Measurements from ENCODE around the gene PRKCI. TPM values are rescaled to one million over a fixed set of nuclear protein-coding genes. Genes with fewer than 3 reads are reported as not detected.
"Not testable (repeated sequence)": the region's sequence is repeated elsewhere in the genome, so short reads cannot be mapped to it uniquely, and the experiment has no call there.

Gene PRKCI
- total and polyA plus RNA-seq, 2 donors, result 21.9 to 23.1 TPM

DNA sequence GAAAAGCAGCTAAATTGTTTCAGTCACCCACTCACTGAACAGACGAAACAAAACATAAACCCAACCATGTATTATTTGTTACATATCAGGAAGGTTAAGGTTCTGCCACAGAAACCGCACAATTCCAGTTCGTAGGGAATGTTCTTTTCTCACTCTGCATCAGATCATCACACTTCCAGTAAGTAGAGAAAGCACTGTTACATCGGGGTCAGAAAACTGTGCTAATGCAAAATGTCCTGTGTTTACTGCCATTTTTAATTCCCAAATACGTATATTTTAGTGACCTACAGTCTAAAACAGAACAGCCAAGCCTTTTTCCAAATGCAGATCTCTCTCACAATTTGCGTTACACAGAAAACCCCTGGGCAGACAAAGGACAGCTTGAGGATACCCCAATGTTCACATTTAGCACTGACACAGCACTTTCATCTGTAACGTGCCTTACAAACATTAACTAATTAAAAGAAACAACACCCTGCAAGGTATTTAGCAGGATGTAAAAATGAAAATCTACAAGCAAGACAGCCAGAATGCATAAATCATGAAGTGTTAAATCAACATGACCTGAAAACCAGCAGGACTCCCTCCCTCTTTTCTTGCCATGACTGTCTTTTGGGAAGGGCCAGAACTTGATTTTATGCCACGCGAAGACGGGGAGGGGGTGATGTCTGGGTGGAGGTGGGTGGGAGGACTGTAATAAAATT, 100.5 kb downstream of the PRKCI start:
- Histone ChIP-seq H3K9me3 (ENCODE audit: control insufficient read depth in 2 of 2, insufficient read depth in 1 of 2, low read length in 1 of 2) (peaks cover 0 to 7% of the 10 kb centered on the region in 2 donors), H3K36me3 (ENCODE audit: control insufficient read depth in 2 of 2, insufficient read depth in 2 of 2, low read length in 1 of 2) (no peaks in the 10 kb centered on the region), H3K27me3 (ENCODE audit: control insufficient read depth in 2 of 2, insufficient read depth in 1 of 2, low read length in 1 of 2) (no peaks in the 10 kb centered on the region), H3K4me3 (ENCODE audit: low read length in 2 of 2) (no peak overlapping the region), H3K4me1 (ENCODE audit: control insufficient read depth in 2 of 2, insufficient read depth in 2 of 2, low read length in 2 of 2) (no peaks in the 10 kb centered on the region), H3K27ac (ENCODE audit: low read depth in 1 of 2, low read length in 1 of 2) (no peak overlapping the region)
- DNase-seq (ENCODE audit: low read depth in 6 of 9, low spot score in 9 of 9), result no peak
- 95% methylated on average over 10 of the region's 10 CpGs for WGBS

DNA sequence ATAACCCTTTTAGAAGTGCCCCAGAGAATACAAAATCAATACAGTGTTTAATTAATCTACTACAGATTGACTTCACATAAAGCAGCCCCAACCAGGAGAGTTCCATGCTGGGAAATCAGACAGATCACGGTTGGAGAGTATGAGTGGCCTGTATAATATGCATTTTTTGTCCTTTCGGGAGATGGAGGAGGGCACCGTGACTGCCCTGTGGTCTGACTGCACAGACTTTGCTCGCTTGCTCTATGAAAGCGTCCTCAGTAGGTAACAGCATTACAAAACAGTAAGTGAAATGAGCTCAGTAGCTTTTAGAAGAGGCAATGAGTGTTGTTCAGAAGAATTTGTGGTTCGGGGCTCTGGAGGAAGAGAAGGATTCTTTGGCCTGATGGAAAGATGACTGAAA, 101.1 kb downstream of the PRKCI start:
- no peaks in the 10 kb centered on the region for H3K4me1 ChIP-seq (ENCODE audit: control insufficient read depth in 2 of 2, insufficient read depth in 2 of 2, low read length in 2 of 2)
- H3K4me3 ChIP-seq (ENCODE audit: low read length in 2 of 2), result no peak overlapping the region
- 97% methylated on average over 6 of the region's 6 CpGs for WGBS
- no peak for DNase-seq (ENCODE audit: low read depth in 6 of 9, low spot score in 9 of 9)
- H3K36me3 ChIP-seq (ENCODE audit: control insufficient read depth in 2 of 2, insufficient read depth in 2 of 2, low read length in 1 of 2), result no peaks in the 10 kb centered on the region
- no peak overlapping the region for H3K27ac ChIP-seq (ENCODE audit: low read depth in 1 of 2, low read length in 1 of 2)
- H3K27me3 ChIP-seq (ENCODE audit: control insufficient read depth in 2 of 2, insufficient read depth in 1 of 2, low read length in 1 of 2), result no peaks in the 10 kb centered on the region
- peaks cover 0 to 8% of the 10 kb centered on the region in 2 donors for H3K9me3 ChIP-seq (ENCODE audit: control insufficient read depth in 2 of 2, insufficient read depth in 1 of 2, low read length in 1 of 2)

DNA sequence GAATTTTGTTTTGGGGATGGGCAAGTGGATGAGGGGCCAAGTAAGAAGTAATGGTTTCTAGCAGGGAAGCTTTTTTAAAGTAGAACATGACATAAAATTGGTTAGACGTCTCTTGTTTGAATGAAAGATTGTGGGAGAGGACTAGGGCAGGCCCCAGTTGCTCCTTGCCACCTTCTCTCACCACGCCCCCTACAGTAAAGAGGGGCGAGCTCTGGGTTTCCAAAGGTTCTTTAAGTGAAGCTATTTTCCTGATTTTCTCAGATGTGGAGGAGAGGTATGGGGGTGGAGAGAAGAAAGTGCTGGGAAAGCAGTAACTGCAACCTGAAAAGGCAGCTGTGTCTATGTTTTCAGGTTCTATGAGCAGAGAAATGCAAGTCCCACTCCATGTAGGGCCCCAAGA, 102.7 kb downstream of the PRKCI start:
- no peaks in the 10 kb centered on the region for H3K27me3 ChIP-seq (ENCODE audit: control insufficient read depth in 2 of 2, insufficient read depth in 1 of 2, low read length in 1 of 2)
- H3K27ac ChIP-seq (ENCODE audit: low read depth in 1 of 2, low read length in 1 of 2), result no peak overlapping the region
- WGBS, result 97% methylated on average over 3 of the region's 3 CpGs
- H3K4me1 ChIP-seq (ENCODE audit: control insufficient read depth in 2 of 2, insufficient read depth in 2 of 2, low read length in 2 of 2), result no peaks in the 10 kb centered on the region
- peaks cover 0 to 8% of the 10 kb centered on the region in 2 donors for H3K9me3 ChIP-seq (ENCODE audit: control insufficient read depth in 2 of 2, insufficient read depth in 1 of 2, low read length in 1 of 2)
- H3K36me3 ChIP-seq (ENCODE audit: control insufficient read depth in 2 of 2, insufficient read depth in 2 of 2, low read length in 1 of 2), result no peaks in the 10 kb centered on the region
- DNase-seq (ENCODE audit: low read depth in 6 of 9, low spot score in 9 of 9), result no peak
- no peak overlapping the region for H3K4me3 ChIP-seq (ENCODE audit: low read length in 2 of 2)

DNA sequence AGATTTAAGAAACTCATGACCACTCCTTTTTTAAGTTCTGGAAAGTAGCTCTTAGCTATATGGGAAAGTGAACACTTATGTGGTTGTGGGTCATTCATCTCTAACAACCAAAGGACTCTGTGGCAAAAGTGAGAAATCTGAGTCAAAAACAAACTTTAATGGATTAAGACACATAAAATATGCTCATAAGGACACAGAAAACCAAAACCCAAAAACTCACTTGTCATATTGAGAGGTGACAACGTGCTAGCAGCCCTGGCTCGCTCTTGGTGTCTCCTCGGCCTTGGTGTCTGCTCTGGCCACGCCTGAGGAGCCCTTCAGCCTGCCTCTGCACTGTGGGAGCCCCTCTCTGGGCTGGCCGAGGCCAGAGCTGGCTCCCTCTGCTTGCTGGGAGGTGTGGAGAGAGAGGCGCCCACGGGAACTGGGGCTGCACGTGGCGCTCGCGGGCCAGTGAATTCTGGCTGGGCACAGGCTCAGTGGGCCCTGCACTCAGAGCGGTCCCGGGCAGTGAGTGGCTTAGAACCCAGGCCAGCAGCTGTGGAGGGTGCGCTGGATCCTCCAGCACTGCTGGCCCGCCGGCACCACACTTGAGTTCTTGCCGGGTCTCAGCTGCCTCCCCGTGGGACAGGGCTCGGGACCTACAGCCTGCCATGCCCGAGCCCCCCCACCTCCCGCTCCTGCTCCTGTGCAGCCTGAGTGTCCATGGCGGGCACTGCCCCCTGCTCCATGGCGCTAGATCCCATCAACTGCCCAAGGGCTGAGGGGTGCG, 105.0 kb downstream of the PRKCI start:
- peaks cover 0 to 8% of the 10 kb centered on the region in 2 donors for H3K9me3 ChIP-seq (ENCODE audit: control insufficient read depth in 2 of 2, insufficient read depth in 1 of 2, low read length in 1 of 2)
- 98% methylated on average over 24 of the region's 24 CpGs for WGBS
- H3K27ac ChIP-seq (ENCODE audit: low read depth in 1 of 2, low read length in 1 of 2), result no peak overlapping the region
- H3K4me1 ChIP-seq (ENCODE audit: control insufficient read depth in 2 of 2, insufficient read depth in 2 of 2, low read length in 2 of 2), result no peaks in the 10 kb centered on the region
- no peak for DNase-seq (ENCODE audit: low read depth in 6 of 9, low spot score in 9 of 9)
- H3K36me3 ChIP-seq (ENCODE audit: control insufficient read depth in 2 of 2, insufficient read depth in 2 of 2, low read length in 1 of 2), result no peaks in the 10 kb centered on the region
- no peaks in the 10 kb centered on the region for H3K27me3 ChIP-seq (ENCODE audit: control insufficient read depth in 2 of 2, insufficient read depth in 1 of 2, low read length in 1 of 2)
- H3K4me3 ChIP-seq (ENCODE audit: low read length in 2 of 2), result no peak overlapping the region

DNA sequence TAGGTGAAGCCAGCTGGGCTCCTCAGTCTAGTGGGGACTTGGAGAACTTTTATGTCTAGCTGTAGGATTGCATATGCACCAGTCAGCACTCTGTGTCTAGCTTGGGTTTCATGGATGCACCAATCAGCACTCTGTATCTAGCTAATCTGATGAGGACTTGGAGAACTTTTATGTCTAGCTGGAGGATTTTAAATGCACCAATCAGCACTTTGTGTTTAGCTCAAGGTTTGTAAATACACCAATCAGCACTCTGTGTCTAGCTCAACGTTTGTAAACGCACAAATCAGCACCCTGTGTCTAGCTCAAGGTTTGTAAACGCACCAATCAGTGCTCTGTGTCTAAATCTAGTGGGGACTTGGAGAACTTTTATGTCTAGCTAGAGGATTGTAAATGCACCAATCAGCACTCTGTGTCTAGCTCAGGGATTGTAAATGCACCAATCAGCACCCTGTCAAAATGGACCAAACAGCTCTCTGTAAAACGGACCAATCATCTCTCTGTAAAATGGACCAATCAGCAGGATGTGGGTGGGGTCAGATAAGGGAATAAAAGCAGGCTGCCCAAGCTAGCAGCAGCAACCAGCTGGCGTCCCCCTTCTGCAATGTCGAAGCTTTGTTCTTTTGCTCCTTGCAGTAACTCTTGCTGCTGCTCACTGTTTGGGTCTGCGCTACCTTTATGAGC, 105.8 kb downstream of the PRKCI start:
- H3K9me3 ChIP-seq (ENCODE audit: control insufficient read depth in 2 of 2, insufficient read depth in 1 of 2, low read length in 1 of 2); DNase-seq (ENCODE audit: low read depth in 6 of 9, low spot score in 9 of 9); H3K27me3 ChIP-seq (ENCODE audit: control insufficient read depth in 2 of 2, insufficient read depth in 1 of 2, low read length in 1 of 2); H3K36me3 ChIP-seq (ENCODE audit: control insufficient read depth in 2 of 2, insufficient read depth in 2 of 2, low read length in 1 of 2); H3K4me1 ChIP-seq (ENCODE audit: control insufficient read depth in 2 of 2, insufficient read depth in 2 of 2, low read length in 2 of 2); H3K4me3 ChIP-seq (ENCODE audit: low read length in 2 of 2); H3K27ac ChIP-seq (ENCODE audit: low read depth in 1 of 2, low read length in 1 of 2): not testable (repeated sequence)
- 98% methylated on average over 7 of the region's 7 CpGs for WGBS

DNA sequence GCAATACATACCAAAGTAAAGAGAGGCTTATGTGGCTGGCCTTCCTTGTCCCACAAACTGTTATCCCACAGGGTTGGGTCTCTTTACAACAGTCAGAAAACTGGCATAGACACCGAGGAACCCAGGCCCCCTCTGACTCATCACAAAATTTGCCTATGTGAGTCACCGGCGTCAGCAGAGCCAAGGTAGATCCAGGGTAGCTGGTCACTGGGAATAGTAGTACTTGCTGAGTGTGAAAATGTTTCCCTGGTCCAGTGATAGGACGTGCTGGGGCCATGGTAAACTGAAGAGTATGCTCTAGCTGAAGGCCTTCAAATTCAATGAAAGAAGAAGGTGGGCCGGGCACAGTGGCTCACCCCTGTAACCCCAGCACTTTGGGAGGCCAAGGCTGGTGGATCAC, 108.1 kb downstream of the PRKCI start:
- 94% methylated on average over 5 of the region's 5 CpGs for WGBS
- Histone ChIP-seq H3K27ac (ENCODE audit: low read depth in 1 of 2, low read length in 1 of 2) (no peak overlapping the region), H3K9me3 (ENCODE audit: control insufficient read depth in 2 of 2, insufficient read depth in 1 of 2, low read length in 1 of 2) (peaks cover 0 to 8% of the 10 kb centered on the region in 2 donors), H3K4me1 (ENCODE audit: control insufficient read depth in 2 of 2, insufficient read depth in 2 of 2, low read length in 2 of 2) (no peaks in the 10 kb centered on the region), H3K4me3 (ENCODE audit: low read length in 2 of 2) (no peak overlapping the region), H3K27me3 (ENCODE audit: control insufficient read depth in 2 of 2, insufficient read depth in 1 of 2, low read length in 1 of 2) (no peaks in the 10 kb centered on the region), H3K36me3 (ENCODE audit: control insufficient read depth in 2 of 2, insufficient read depth in 2 of 2, low read length in 1 of 2) (no peaks in the 10 kb centered on the region)
- no peak for DNase-seq (ENCODE audit: low read depth in 6 of 9, low spot score in 9 of 9)

DNA sequence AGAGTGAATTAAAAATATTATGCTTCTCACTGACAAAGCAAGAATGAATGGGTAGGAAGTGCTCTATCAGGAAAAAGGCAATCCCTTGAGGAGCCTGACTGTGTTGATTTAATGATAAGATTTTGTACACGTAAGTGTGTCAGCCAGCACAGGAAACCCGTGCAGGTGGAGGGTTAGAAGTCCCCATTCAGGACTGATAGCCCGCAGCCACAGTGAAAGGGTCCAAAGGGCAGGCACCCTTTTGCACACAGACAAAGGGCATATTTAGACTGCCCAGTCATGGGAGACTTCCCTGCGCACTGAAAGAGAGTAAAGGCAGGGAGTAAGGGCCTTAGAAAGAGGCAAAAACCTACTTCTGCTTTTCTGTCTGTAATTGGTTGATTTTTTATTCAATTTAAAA, 108.9 kb downstream of the PRKCI start:
- H3K27me3 ChIP-seq (ENCODE audit: control insufficient read depth in 2 of 2, insufficient read depth in 1 of 2, low read length in 1 of 2), result no peaks in the 10 kb centered on the region
- peaks cover 0 to 8% of the 10 kb centered on the region in 2 donors for H3K9me3 ChIP-seq (ENCODE audit: control insufficient read depth in 2 of 2, insufficient read depth in 1 of 2, low read length in 1 of 2)
- WGBS, result 31% methylated on average over 4 of the region's 4 CpGs
- no peaks in the 10 kb centered on the region for H3K4me1 ChIP-seq (ENCODE audit: control insufficient read depth in 2 of 2, insufficient read depth in 2 of 2, low read length in 2 of 2)
- H3K4me3 ChIP-seq (ENCODE audit: low read length in 2 of 2), result no peak overlapping the region
- no peak overlapping the region for H3K27ac ChIP-seq (ENCODE audit: low read depth in 1 of 2, low read length in 1 of 2)
- H3K36me3 ChIP-seq (ENCODE audit: control insufficient read depth in 2 of 2, insufficient read depth in 2 of 2, low read length in 1 of 2), result no peaks in the 10 kb centered on the region
- DNase-seq (ENCODE audit: low read depth in 6 of 9, low spot score in 9 of 9), result no peak

DNA sequence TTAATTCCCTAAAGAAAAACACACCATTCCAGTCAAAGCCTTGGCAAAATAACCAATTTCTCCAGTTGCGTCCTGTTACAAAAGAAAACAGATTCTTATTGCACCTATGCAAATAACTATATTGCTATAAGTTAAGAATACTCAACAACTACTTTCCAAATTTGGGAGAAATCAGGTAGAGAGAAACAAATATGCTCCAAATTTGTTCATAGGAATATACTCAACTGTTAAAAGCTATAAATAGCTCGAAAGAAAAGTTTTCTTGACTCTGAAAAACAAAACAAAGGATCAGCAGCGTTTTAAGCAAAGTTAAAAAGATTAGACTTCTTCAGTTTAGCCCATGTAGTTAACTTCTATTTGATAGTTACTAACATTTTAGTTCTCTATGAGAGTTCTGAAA, 115.2 kb downstream of the PRKCI start:
- Histone ChIP-seq H3K27me3 (ENCODE audit: control insufficient read depth in 2 of 2, insufficient read depth in 1 of 2, low read length in 1 of 2) (no peaks in the 10 kb centered on the region), H3K36me3 (ENCODE audit: control insufficient read depth in 2 of 2, insufficient read depth in 2 of 2, low read length in 1 of 2) (no peaks in the 10 kb centered on the region), H3K4me1 (ENCODE audit: control insufficient read depth in 2 of 2, insufficient read depth in 2 of 2, low read length in 2 of 2) (no peaks in the 10 kb centered on the region), H3K4me3 (ENCODE audit: low read length in 2 of 2) (no peak overlapping the region), H3K27ac (ENCODE audit: low read depth in 1 of 2, low read length in 1 of 2) (no peak overlapping the region), H3K9me3 (ENCODE audit: control insufficient read depth in 2 of 2, insufficient read depth in 1 of 2, low read length in 1 of 2) (peaks cover 0 to 3% of the 10 kb centered on the region in 2 donors)
- no peak for DNase-seq (ENCODE audit: low read depth in 6 of 9, low spot score in 9 of 9)
- 94% methylated on average over 3 of the region's 3 CpGs for WGBS

DNA sequence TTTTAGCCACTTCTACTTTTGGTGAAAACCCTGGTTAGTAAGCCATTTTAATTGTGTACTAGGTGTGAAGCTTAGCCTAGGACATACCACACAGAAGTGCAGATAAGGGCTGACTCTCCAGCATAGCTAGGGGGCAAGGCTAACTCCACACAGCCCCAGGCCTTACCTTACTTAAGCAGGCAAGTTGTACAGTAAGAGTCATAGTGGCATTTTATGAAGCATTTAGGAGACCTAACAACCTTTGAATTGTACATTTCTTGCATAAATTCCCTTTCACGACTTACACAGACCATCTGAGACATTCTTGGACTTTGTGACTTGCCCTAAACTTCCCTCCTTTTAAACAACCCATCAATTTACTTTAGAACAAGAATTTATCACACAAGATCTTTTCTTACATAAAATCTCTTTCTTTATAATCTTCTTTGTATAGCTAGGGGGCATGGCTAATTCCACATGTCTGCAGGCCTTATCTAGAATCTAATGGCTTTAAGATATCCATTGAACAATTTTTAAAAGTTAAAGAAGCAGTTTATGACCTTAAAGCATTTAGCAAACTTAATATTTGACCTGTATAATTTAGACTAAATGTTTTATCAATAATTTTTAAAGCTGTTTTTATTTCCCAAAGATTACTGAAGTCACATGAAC, 116.6 kb downstream of the PRKCI start:
- no peak overlapping the region for H3K4me3 ChIP-seq (ENCODE audit: low read length in 2 of 2)
- DNase-seq (ENCODE audit: low read depth in 6 of 9, low spot score in 9 of 9), result no peak
- H3K36me3 ChIP-seq (ENCODE audit: control insufficient read depth in 2 of 2, insufficient read depth in 2 of 2, low read length in 1 of 2), result no peaks in the 10 kb centered on the region
- H3K27ac ChIP-seq (ENCODE audit: low read depth in 1 of 2, low read length in 1 of 2), result no peak overlapping the region
- H3K9me3 ChIP-seq (ENCODE audit: control insufficient read depth in 2 of 2, insufficient read depth in 1 of 2, low read length in 1 of 2), result peaks cover 0 to 3% of the 10 kb centered on the region in 2 donors
- 87% methylated on average over 1 of the region's 1 CpG for WGBS
- H3K27me3 ChIP-seq (ENCODE audit: control insufficient read depth in 2 of 2, insufficient read depth in 1 of 2, low read length in 1 of 2), result no peaks in the 10 kb centered on the region
- no peaks in the 10 kb centered on the region for H3K4me1 ChIP-seq (ENCODE audit: control insufficient read depth in 2 of 2, insufficient read depth in 2 of 2, low read length in 2 of 2)
